ENCODE data around the gene HOXB4.

The HOXB4 gene

GRCh38 chr17:48601207-48601538 is 23.0 kb upstream of the HOXB4 start:
- DNase-seq (no peak), ATAC-seq (replicated peaks) (no peak)
- Mint-ChIP-seq H3K27ac (no peak overlapping the region), H3K27me3 (peaks cover 95 to 100% of the 10 kb centered on the region in 2 donors), H3K36me3 (ENCODE audit: insufficient read depth) (peaks cover 13% of the 10 kb centered on the region), H3K4me1 (ENCODE audit: low read depth in 2 of 2) (peaks cover 36 to 49% of the 10 kb centered on the region in 2 donors), H3K9me3 (no peaks in the 10 kb centered on the region), H3K4me3 (no peak overlapping the region)

GRCh38 chr17:48600244-48601098 is 22.3 kb upstream of the HOXB4 start:
- H3K27ac Mint-ChIP-seq: no peak overlapping the region

GRCh38 chr17:48599354-48599753 is 21.2 kb upstream of the HOXB4 start:
- Mint-ChIP-seq H3K4me3 (peak overlapping the region in 1 of 2 donors; percentile 57), H3K36me3 (ENCODE audit: insufficient read depth) (peaks cover 15% of the 10 kb centered on the region)
- no peak for ATAC-seq (replicated peaks)

More at GRCh38 chr17:48600244-48601098, 22.3 kb upstream of the HOXB4 start:
- Mint-ChIP-seq H3K9me3 (no peaks in the 10 kb centered on the region), H3K36me3 (ENCODE audit: insufficient read depth) (peaks cover 13% of the 10 kb centered on the region), H3K4me1 (ENCODE audit: low read depth in 2 of 2) (peaks cover 36 to 49% of the 10 kb centered on the region in 2 donors), H3K27me3 (peaks cover 97 to 100% of the 10 kb centered on the region in 2 donors), H3K4me3 (no peak overlapping the region)
- DNase-seq (no peak), ATAC-seq (replicated peaks) (no peak)

GRCh38 chr17:48598736-48599135 is 20.6 kb upstream of the HOXB4 start:
- Mint-ChIP-seq H3K4me1 (ENCODE audit: low read depth in 2 of 2) (peaks cover 41 to 42% of the 10 kb centered on the region in 2 donors), H3K4me3 (peak overlapping the region; percentile 57 to 86), H3K36me3 (ENCODE audit: insufficient read depth) (peaks cover 16% of the 10 kb centered on the region), H3K9me3 (no peaks in the 10 kb centered on the region), H3K27me3 (peaks cover 91 to 100% of the 10 kb centered on the region in 2 donors), H3K27ac (no peak overlapping the region)
- ATAC-seq (replicated peaks): no peak
- DNase-seq: no peak

More at GRCh38 chr17:48599354-48599753, 21.2 kb upstream of the HOXB4 start:
- Mint-ChIP-seq H3K27ac (no peak overlapping the region), H3K9me3 (no peaks in the 10 kb centered on the region), H3K4me1 (ENCODE audit: low read depth in 2 of 2) (peaks cover 36 to 43% of the 10 kb centered on the region in 2 donors), H3K27me3 (peaks cover 92 to 100% of the 10 kb centered on the region in 2 donors)
- DNase-seq: no peak

- H3K4me3 Mint-ChIP-seq: peak overlapping the region; percentile 57 to 86
- H3K36me3 Mint-ChIP-seq (ENCODE audit: insufficient read depth): peaks cover 16% of the 10 kb centered on the region
- peaks cover 43 to 44% of the 10 kb centered on the region in 2 donors for H3K4me1 Mint-ChIP-seq (ENCODE audit: low read depth in 2 of 2)
- no peaks in the 10 kb centered on the region for H3K9me3 Mint-ChIP-seq
- H3K27me3 Mint-ChIP-seq: peaks cover 89 to 100% of the 10 kb centered on the region in 2 donors
- peak in 1 of 3 experiments; percentile 43 for DNase-seq
- ATAC-seq (replicated peaks): peak; percentile 51
- H3K27ac Mint-ChIP-seq: peak overlapping the region; percentile 44 to 66
Observed at GRCh38 chr17:48597778-48598631, 19.9 kb upstream of the HOXB4 start.

GRCh38 chr17:48597528-48597777 is 19.3 kb upstream of the HOXB4 start:
- Mint-ChIP-seq H3K36me3 (ENCODE audit: insufficient read depth) (peaks cover 16% of the 10 kb centered on the region), H3K4me3 (peak overlapping the region; percentile 57 to 86), H3K4me1 (ENCODE audit: low read depth in 2 of 2) (peaks cover 44% of the 10 kb centered on the region in 2 donors), H3K9me3 (no peaks in the 10 kb centered on the region), H3K27me3 (peaks cover 89 to 100% of the 10 kb centered on the region in 2 donors), H3K27ac (peak overlapping the region in 1 of 2 donors; percentile 66)
- no peak for DNase-seq
- ATAC-seq (replicated peaks): no peak

GRCh38 chr17:48596735-48597527 is 18.8 kb upstream of the HOXB4 start:
- DNase-seq (no peak), ATAC-seq (replicated peaks) (no peak)
- Mint-ChIP-seq H3K27me3 (peaks cover 90 to 100% of the 10 kb centered on the region in 2 donors), H3K27ac (peak overlapping the region; percentile 18 to 66), H3K4me1 (ENCODE audit: low read depth in 2 of 2) (peaks cover 42 to 43% of the 10 kb centered on the region in 2 donors), H3K36me3 (ENCODE audit: insufficient read depth) (peaks cover 16% of the 10 kb centered on the region), H3K4me3 (peak overlapping the region; percentile 57 to 86), H3K9me3 (no peaks in the 10 kb centered on the region)

GRCh38 chr17:48596000-48596734 is 18.0 kb upstream of the HOXB4 start:
- peaks cover 39 to 42% of the 10 kb centered on the region in 2 donors for H3K4me1 Mint-ChIP-seq (ENCODE audit: low read depth in 2 of 2)
- no peak for DNase-seq
- H3K27ac Mint-ChIP-seq: peak overlapping the region in 1 of 2 donors; percentile 18
- peak; percentile 18 for ATAC-seq (replicated peaks)
- H3K9me3 Mint-ChIP-seq: no peaks in the 10 kb centered on the region
- H3K27me3 Mint-ChIP-seq: peaks cover 82 to 100% of the 10 kb centered on the region in 2 donors
- H3K4me3 Mint-ChIP-seq: peak overlapping the region; percentile 57 to 86
- peaks cover 13% of the 10 kb centered on the region for H3K36me3 Mint-ChIP-seq (ENCODE audit: insufficient read depth)

GRCh38 chr17:48595278-48595999 is 17.3 kb upstream of the HOXB4 start:
- Mint-ChIP-seq H3K27ac (no peak overlapping the region), H3K27me3 (peaks cover 75 to 100% of the 10 kb centered on the region in 2 donors), H3K4me1 (ENCODE audit: low read depth in 2 of 2) (peaks cover 39 to 42% of the 10 kb centered on the region in 2 donors), H3K4me3 (peak overlapping the region in 1 of 2 donors; percentile 38), H3K9me3 (no peaks in the 10 kb centered on the region), H3K36me3 (ENCODE audit: insufficient read depth) (peaks cover 13% of the 10 kb centered on the region)
- ATAC-seq (replicated peaks): no peak
- DNase-seq: no peak

GRCh38 chr17:48594538-48595277 is 16.6 kb upstream of the HOXB4 start:
- ATAC-seq (replicated peaks) (no peak), DNase-seq (no peak)
- Mint-ChIP-seq H3K27me3 (peaks cover 68 to 98% of the 10 kb centered on the region in 2 donors), H3K4me3 (peak overlapping the region in 1 of 2 donors; percentile 20), H3K4me1 (ENCODE audit: low read depth in 2 of 2) (peaks cover 39 to 42% of the 10 kb centered on the region in 2 donors), H3K9me3 (no peaks in the 10 kb centered on the region), H3K27ac (no peak overlapping the region), H3K36me3 (ENCODE audit: insufficient read depth) (peaks cover 13% of the 10 kb centered on the region)

- DNase-seq: peak; percentile 78 to 86 (median 85)
- peak overlapping the region in 1 of 2 donors; percentile 58 for H3K27ac Mint-ChIP-seq
- H3K27me3 Mint-ChIP-seq: peaks cover 60 to 91% of the 10 kb centered on the region in 2 donors
- peak; percentile 67 for ATAC-seq (replicated peaks)
- peaks cover 39 to 42% of the 10 kb centered on the region in 2 donors for H3K4me1 Mint-ChIP-seq (ENCODE audit: low read depth in 2 of 2)
- no peaks in the 10 kb centered on the region for H3K9me3 Mint-ChIP-seq
- H3K4me3 Mint-ChIP-seq: peak overlapping the region; percentile 85 to 86
- peaks cover 13% of the 10 kb centered on the region for H3K36me3 Mint-ChIP-seq (ENCODE audit: insufficient read depth)
Observed at GRCh38 chr17:48593840-48594537, 15.8 kb upstream of the HOXB4 start.
